Femur (tissue), 1 donor: ENCODE results near the gene JHY.
"Not testable (repeated sequence)": the region's sequence is repeated elsewhere in the genome, so short reads cannot be mapped to it uniquely, and the experiment has no call there.

Experiments
- DNase-seq: peaks from one replicate; pipeline ENCODE4 v3.0.0-alpha.2; 2017

JHY gene

GRCh38 chr11:122882189-122882856 lies at the start of gene JHY:
Gene JHY (plus strand): TSS chr11:122882759. CDS start chr11:122885850, 3,091 bp downstream.
- no peak for DNase-seq

GRCh38 chr11:122833846-122834464 lies 48.6 kb upstream of the JHY start:
- no peak for DNase-seq

GRCh38 chr11:122836916-122837315 lies 45.6 kb upstream of the JHY start:
- no peak for DNase-seq

GRCh38 chr11:122837528-122838346 lies 44.8 kb upstream of the JHY start:
- no peak for DNase-seq

- DNase-seq: no peak
These were observed 39.0 kb upstream of the JHY start for GRCh38 chr11:122843281-122844141.

GRCh38 chr11:122847466-122847865 lies 35.1 kb upstream of the JHY start:
- DNase-seq: no peak

GRCh38 chr11:122848186-122848585 lies 34.4 kb upstream of the JHY start:
- DNase-seq: no peak

- no peak for DNase-seq
These were observed 32.4 kb upstream of the JHY start for GRCh38 chr11:122850076-122850631.

- DNase-seq: no peak
These were observed 31.1 kb upstream of the JHY start for GRCh38 chr11:122851366-122851966.

GRCh38 chr11:122852074-122852795 lies 30.3 kb upstream of the JHY start:
- no peak for DNase-seq

- no peak for DNase-seq
These were observed 29.8 kb upstream of the JHY start for GRCh38 chr11:122852796-122853160.

- DNase-seq: no peak
These were observed 29.3 kb upstream of the JHY start for GRCh38 chr11:122853261-122853660.

GRCh38 chr11:122853971-122854446 lies 28.6 kb upstream of the JHY start:
- peak; percentile 63 for DNase-seq

GRCh38 chr11:122861631-122862030 lies 20.9 kb upstream of the JHY start:
- no peak for DNase-seq

GRCh38 chr11:122862091-122862490 lies 20.5 kb upstream of the JHY start:
- DNase-seq: no peak

GRCh38 chr11:122863154-122863553 lies 19.4 kb upstream of the JHY start:
- not testable (repeated sequence) for DNase-seq

GRCh38 chr11:122863704-122864326 lies 18.7 kb upstream of the JHY start:
- peak; percentile 65 for DNase-seq

- no peak for DNase-seq
These were observed 18.0 kb upstream of the JHY start for GRCh38 chr11:122864386-122865115.

- no peak for DNase-seq
These were observed 12.9 kb upstream of the JHY start for GRCh38 chr11:122869622-122870021.

GRCh38 chr11:122871302-122871701 lies 11.3 kb upstream of the JHY start:
- DNase-seq: no peak
